Measurements from ENCODE around the gene DNAH8.

DNA sequence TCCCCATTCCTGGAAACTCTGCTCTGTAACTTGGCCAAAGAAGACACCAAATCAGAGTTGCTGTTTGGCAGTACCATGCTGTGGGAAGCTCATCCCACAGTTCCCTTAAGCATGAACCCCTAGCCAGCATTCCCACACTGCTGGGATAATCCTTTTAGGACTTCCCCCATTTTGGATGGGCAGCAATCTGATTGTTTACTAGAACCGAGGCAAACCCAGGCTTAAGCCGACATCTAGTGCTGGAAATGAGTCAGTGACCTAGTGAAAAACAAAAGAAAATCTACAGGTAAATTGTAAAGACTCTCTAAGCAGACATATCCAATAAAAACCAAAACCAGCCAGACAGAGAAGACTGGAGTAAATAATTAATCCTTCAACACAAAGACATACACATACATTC, 5.2 kb downstream of the DNAH8 start:
- TF ChIP-seq POLR2A (IDR thresholded peaks at IDR 0.05; ENCODE audit: low read depth, low read length): no peak
- no peak for TF ChIP-seq EZH2 (IDR thresholded peaks at IDR 0.05; ENCODE audit: borderline replicate concordance, low read depth, low read length, severe bottlenecking)
